MM.1S (cell line): ENCODE results near the gene FHIT.

Experiments
- EZH2phosphoT487 ChIP-seq: fragments of 300-600 bp; sonication (generic); IDR thresholded peaks from 2 replicates; pipeline ENCODE4 v1.6.1; 2018; ENCODE audit warnings: antibody characterized with exemption, low read length
- TF ChIP-seq, protein P1 (sequence below): fragments of 300-600 bp; sonication (generic); IDR thresholded peaks from 2 replicates; pipeline ENCODE4 v1.5.1; 2016; ENCODE audit warnings: antibody characterized with exemption, low read length, mixed read lengths

DNA sequence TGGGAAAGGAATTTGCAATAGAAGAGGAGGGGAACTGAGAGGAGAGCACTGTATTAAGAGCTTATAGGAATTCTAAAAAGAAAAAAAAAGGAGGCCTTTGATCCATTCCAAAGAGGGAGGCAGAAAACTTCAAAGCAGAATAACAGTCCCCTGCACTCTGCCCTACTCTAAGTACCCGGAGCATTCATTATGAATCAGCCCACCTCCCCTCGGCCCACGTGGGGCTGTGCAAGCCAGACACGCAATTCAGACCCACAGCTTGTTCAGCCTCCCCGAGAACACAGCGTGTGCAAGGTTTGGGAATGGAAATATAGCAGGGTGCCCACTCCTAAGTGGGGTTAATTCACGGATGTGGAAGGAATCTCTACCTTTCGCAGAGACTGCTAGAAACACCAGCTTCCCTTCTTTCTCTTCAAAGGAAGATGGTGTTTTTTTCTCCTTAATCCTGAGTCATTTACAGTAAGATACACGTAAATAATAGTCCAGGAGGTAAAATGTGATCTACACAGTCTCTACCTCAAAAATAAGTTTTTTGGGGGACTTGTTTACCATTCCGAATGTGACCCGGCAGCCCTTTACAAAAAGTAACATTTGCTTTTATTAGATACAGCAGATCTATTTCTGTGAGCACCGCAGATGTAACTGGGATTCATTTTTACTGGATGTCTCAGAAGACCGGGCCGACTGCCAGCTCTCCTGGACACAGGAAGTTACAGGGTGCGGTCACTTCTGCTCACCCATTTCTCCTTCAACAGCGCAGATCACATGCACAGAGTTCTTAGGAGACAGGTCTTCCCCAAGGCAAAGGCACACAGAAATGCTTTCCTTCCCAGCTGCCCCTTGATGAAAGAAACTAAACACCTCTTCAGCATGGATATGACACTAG lies 1433.0 kb downstream of the FHIT start:
- TF ChIP-seq, protein P1, sequence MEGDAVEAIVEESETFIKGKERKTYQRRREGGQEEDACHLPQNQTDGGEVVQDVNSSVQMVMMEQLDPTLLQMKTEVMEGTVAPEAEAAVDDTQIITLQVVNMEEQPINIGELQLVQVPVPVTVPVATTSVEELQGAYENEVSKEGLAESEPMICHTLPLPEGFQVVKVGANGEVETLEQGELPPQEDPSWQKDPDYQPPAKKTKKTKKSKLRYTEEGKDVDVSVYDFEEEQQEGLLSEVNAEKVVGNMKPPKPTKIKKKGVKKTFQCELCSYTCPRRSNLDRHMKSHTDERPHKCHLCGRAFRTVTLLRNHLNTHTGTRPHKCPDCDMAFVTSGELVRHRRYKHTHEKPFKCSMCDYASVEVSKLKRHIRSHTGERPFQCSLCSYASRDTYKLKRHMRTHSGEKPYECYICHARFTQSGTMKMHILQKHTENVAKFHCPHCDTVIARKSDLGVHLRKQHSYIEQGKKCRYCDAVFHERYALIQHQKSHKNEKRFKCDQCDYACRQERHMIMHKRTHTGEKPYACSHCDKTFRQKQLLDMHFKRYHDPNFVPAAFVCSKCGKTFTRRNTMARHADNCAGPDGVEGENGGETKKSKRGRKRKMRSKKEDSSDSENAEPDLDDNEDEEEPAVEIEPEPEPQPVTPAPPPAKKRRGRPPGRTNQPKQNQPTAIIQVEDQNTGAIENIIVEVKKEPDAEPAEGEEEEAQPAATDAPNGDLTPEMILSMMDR, result no peak
- TF ChIP-seq EZH2phosphoT487, result no peak
